Naive B cell (primary cell): ENCODE data around the gene PDZD4. TPM values are rescaled to one million over a fixed set of nuclear protein-coding genes. Genes with fewer than 3 reads are reported as not detected.

Experiments
- ATAC-seq, 2 donors: fragments of 150-1000 bp; cut with Tn5 transposase; 2 replicates each; pipeline ENCODE4 v1.10.0; 2021; ENCODE audit warnings: low read depth in 2 of 2, mild to moderate bottlenecking in 2 of 2, moderate library complexity in 2 of 2
- DNase-seq: peaks from one replicate; pipeline ENCODE4 v3.0.0; 2022
- H3K27ac Mint-ChIP-seq, 6 donors: one replicate each; pipeline ENCODE4 v1.8.0; 2020 to 2022; ENCODE audit warnings: mild to moderate bottlenecking in 6 of 6, mixed read lengths in 6 of 6, moderate library complexity in 5 of 6, inconsistent platforms in 2 of 6
- H3K27me3 Mint-ChIP-seq, 3 donors: one replicate each; pipeline ENCODE4 v1.8.0; 2021 to 2022; ENCODE audit warnings: mixed read lengths in 3 of 3, mild to moderate bottlenecking in 1 of 3
- H3K36me3 Mint-ChIP-seq, 2 donors: one replicate each; pipeline ENCODE4 v1.8.0; 2020 to 2022; ENCODE audit warnings: mixed read lengths in 2 of 2, inconsistent platforms in 1 of 2, mild to moderate bottlenecking in 1 of 2
- H3K4me1 Mint-ChIP-seq, 3 donors: one replicate each; pipeline ENCODE4 v1.8.0; 2020 to 2022; ENCODE audit warnings: mixed read lengths in 3 of 3, inconsistent platforms in 1 of 3, mild to moderate bottlenecking in 1 of 3, moderate library complexity in 1 of 3
- H3K4me3 Mint-ChIP-seq, 8 donors: one replicate each; pipeline ENCODE4 v1.8.0; 2020 to 2022; ENCODE audit warnings: mild to moderate bottlenecking in 8 of 8, mixed read lengths in 8 of 8, moderate library complexity in 8 of 8, inconsistent platforms in 2 of 8
- H3K9me3 Mint-ChIP-seq, 7 donors: one replicate each; pipeline ENCODE4 v1.8.0; 2020 to 2022; ENCODE audit warnings: mixed read lengths in 7 of 7, mild to moderate bottlenecking in 5 of 7, inconsistent platforms in 2 of 7, moderate library complexity in 1 of 7
- polyA plus RNA-seq, 6 donors: library from polyadenylated mRNA; unstranded; fragments of 300-500 nt; fragmentation: Illumina TruSeq; gene quantifications; one replicate each; pipeline ENCODE4 v1.2.3, GENCODE V29; 2021; ENCODE audit warnings: low read depth in 6 of 6

Gene PDZD4
- polyA plus RNA-seq, 6 donors from 2014 or later, result 0.38 TPM; not detected in 5

GRCh38 chrX:153871946-153872878, 41.9 kb upstream of the PDZD4 start:
- H3K4me1 Mint-ChIP-seq, result peaks cover 2 to 10% (median 9%) of the 10 kb centered on the region in 3 donors
- ATAC-seq (no peak), DNase-seq (no peak)
- peak overlapping the region in 1 of 8 donors; percentile 70 for H3K4me3 Mint-ChIP-seq
- H3K9me3 Mint-ChIP-seq, result peaks cover 0 to 5% (median 0%) of the 10 kb centered on the region in 7 donors
- H3K27ac Mint-ChIP-seq, result peak overlapping the region in 1 of 6 donors; percentile 94
- H3K27me3 Mint-ChIP-seq, result peaks cover 5 to 55% (median 32%) of the 10 kb centered on the region in 3 donors
- no peaks in the 10 kb centered on the region for H3K36me3 Mint-ChIP-seq

GRCh38 chrX:153871451-153871850, 41.1 kb upstream of the PDZD4 start:
- Mint-ChIP-seq H3K27ac (no peak overlapping the region), H3K4me1 (peaks cover 1 to 10% (median 9%) of the 10 kb centered on the region in 3 donors), H3K36me3 (no peaks in the 10 kb centered on the region), H3K4me3 (no peak overlapping the region), H3K9me3 (peaks cover 0 to 5% (median 0%) of the 10 kb centered on the region in 7 donors), H3K27me3 (peaks cover 5 to 53% (median 30%) of the 10 kb centered on the region in 3 donors)
- ATAC-seq, result no peak
- no peak for DNase-seq

- ATAC-seq, result no peak
- Mint-ChIP-seq H3K4me3 (no peak overlapping the region), H3K9me3 (peaks cover 0 to 3% (median 0%) of the 10 kb centered on the region in 7 donors), H3K27ac (peak overlapping the region in 1 of 6 donors; percentile 58), H3K4me1 (peaks cover 0 to 10% (median 3%) of the 10 kb centered on the region in 3 donors), H3K36me3 (peaks cover 0 to under 1% of the 10 kb centered on the region in 2 donors), H3K27me3 (peaks cover 0 to 50% (median 24%) of the 10 kb centered on the region in 3 donors)
- DNase-seq, result no peak
Measured at GRCh38 chrX:153870791-153871360, 40.5 kb upstream of the PDZD4 start.

DNA sequence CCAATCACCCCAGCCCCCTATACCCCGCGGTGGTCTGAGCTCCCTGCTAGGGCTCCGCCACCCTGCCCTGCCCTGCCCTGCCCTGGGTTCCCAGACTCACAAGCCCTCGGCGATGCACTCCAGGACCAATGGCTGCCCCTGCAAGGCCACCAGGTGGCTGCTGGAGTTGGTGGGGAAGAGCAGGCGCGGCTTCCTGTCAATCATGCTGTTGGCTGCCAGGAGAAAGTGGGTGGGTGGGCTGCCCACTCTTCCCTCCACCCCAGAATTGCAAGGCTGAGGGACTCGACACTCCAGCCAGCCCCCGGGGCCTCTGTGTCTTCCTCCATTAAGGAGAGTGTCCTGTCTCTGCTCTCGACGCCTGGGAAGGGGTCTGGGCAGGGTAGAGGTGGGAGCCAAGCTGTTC, 39.9 kb upstream of the PDZD4 start:
- H3K27me3 Mint-ChIP-seq, result peaks cover 0 to 52% (median 21%) of the 10 kb centered on the region in 3 donors
- peaks cover 0 to 8% (median 2%) of the 10 kb centered on the region in 3 donors for H3K4me1 Mint-ChIP-seq
- peaks cover 0 to 6% of the 10 kb centered on the region in 2 donors for H3K36me3 Mint-ChIP-seq
- H3K27ac Mint-ChIP-seq, result no peak overlapping the region
- DNase-seq, result no peak
- ATAC-seq, result no peak
- H3K4me3 Mint-ChIP-seq, result no peak overlapping the region
- H3K9me3 Mint-ChIP-seq, result peaks cover 0 to 3% (median 0%) of the 10 kb centered on the region in 7 donors

DNA sequence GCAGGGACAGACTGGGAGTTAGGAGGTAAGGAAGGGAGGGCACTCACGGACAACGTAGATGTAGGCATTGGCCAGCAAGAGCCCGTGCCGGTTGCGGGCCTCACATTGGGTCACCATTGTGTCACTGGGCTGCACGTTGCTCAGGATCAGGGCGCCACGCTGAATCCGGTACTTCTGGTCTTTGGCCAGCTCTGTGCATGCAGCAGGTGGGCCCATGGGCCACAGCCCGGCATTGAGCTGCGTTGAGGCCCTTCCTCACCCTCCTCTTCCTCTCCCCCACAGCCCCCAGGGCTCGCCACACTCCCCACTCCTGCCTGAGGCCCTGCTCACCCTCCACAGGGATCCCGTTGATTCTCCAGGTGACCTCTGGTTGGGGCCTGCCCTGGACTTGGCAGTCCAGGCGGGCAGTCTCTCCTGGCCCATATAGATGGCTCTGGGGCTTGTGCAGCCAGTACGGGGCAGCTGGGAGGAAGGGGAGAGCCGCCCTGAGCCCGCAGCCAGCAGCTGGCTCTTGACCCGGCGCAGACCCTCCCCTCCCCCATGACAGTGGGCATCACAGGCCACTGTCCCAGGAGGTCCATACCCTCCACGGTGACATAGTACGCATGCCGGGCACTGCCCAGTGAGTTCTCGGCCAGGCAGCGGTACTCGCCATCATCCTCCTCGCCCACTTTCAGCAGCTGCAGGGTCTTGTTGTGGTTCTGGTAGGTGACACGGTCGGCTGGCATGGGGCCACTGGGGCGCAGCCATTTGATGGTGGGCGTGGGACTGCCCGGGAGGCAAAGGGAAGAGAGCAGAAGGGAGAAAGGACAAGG, 39.3 kb upstream of the PDZD4 start:
- Mint-ChIP-seq H3K27me3 (peaks cover 0 to 45% (median 15%) of the 10 kb centered on the region in 3 donors), H3K27ac (peak overlapping the region in 1 of 6 donors; percentile 92), H3K36me3 (peaks cover 0 to 6% of the 10 kb centered on the region in 2 donors), H3K9me3 (peaks cover 0 to 3% (median 0%) of the 10 kb centered on the region in 7 donors), H3K4me1 (peaks cover 0 to 2% (median 2%) of the 10 kb centered on the region in 3 donors), H3K4me3 (no peak overlapping the region)
- DNase-seq (no peak), ATAC-seq (no peak)

- peaks cover 0 to 2% (median 0%) of the 10 kb centered on the region in 3 donors for H3K4me1 Mint-ChIP-seq
- ATAC-seq (no peak), DNase-seq (no peak)
- peak overlapping the region in 3 of 6 donors; percentile 38 to 92 (median 54) for H3K27ac Mint-ChIP-seq
- H3K27me3 Mint-ChIP-seq, result peaks cover 0 to 37% (median 10%) of the 10 kb centered on the region in 3 donors
- peaks cover 0 to 2% (median 0%) of the 10 kb centered on the region in 7 donors for H3K9me3 Mint-ChIP-seq
- peak overlapping the region in 1 of 8 donors; percentile 25 for H3K4me3 Mint-ChIP-seq
- peaks cover 0 to 6% of the 10 kb centered on the region in 2 donors for H3K36me3 Mint-ChIP-seq
Measured at GRCh38 chrX:153868576-153869472, 38.5 kb upstream of the PDZD4 start.

DNA sequence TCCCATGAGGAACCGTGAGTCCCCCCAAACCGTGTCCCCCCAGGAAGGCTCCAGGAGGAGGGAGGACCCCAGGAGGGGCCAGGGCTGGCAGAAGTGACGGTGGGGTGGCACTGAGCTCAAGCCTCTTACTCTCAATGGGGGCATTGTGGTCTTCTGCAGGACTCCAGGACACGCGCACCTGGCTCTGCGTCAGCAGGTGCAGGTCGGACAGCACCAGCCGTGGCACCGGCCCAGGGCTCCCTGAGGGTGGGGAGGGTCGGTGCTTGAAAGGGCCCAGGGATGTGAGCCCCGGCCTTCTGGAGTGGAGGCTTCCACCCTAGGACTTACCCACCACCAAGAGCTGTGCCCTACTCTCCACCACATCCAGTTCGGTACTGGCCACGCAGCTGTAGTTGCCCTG, 37.3 kb upstream of the PDZD4 start:
- Mint-ChIP-seq H3K27me3 (peaks cover 0 to 25% (median 2%) of the 10 kb centered on the region in 3 donors), H3K4me3 (no peak overlapping the region), H3K27ac (no peak overlapping the region), H3K9me3 (peaks cover 0 to 2% (median 0%) of the 10 kb centered on the region in 7 donors), H3K4me1 (no peaks in the 10 kb centered on the region), H3K36me3 (peaks cover 0 to 6% of the 10 kb centered on the region in 2 donors)
- no peak for ATAC-seq
- no peak for DNase-seq

GRCh38 chrX:153867139-153867538, 36.8 kb upstream of the PDZD4 start:
- H3K27ac Mint-ChIP-seq, result peak overlapping the region in 1 of 6 donors; percentile 50
- H3K27me3 Mint-ChIP-seq, result peaks cover 0 to 20% (median 0%) of the 10 kb centered on the region in 3 donors
- no peak for ATAC-seq
- DNase-seq, result no peak
- no peak overlapping the region for H3K4me3 Mint-ChIP-seq
- peaks cover 0 to 2% (median 0%) of the 10 kb centered on the region in 7 donors for H3K9me3 Mint-ChIP-seq
- no peaks in the 10 kb centered on the region for H3K4me1 Mint-ChIP-seq
- peaks cover 0 to 6% of the 10 kb centered on the region in 2 donors for H3K36me3 Mint-ChIP-seq

DNA sequence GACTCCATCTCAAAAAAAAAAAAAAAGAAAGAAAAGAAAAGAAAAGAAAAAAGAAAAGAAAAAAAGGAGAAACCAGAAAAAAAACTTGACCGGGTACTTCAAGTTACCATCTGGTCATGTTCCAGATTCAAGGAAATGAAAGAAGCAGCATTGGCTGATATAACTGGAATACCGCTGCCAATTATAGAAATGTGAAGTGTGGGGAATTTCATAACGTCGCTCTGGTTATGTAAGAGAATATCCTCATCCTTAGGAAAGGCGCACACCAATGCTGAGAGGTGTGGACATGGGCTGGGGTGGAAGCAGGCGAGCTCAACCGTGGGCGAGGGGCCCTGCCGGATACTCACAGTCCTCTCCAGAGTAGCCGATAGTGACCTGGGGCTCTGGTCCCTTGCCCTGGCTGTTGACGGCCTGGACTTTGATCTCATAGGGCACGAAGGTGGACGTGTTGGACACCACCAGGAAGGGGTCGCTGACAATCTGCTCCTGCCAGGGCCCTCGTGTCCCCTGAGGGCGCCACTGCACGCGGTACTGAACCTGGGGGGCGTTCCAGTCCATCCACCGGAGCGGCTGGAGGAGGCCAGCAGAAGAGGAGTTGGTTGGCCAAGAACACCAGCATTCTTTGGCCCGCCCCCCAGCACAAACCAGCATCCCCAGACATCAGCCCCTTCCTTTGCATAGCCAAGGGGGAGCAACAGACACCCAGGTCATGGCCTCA, 36.1 kb upstream of the PDZD4 start:
- Mint-ChIP-seq H3K27ac (no peak overlapping the region), H3K4me1 (no peaks in the 10 kb centered on the region), H3K36me3 (peaks cover 0 to 6% of the 10 kb centered on the region in 2 donors), H3K9me3 (peaks cover 0 to 2% (median 0%) of the 10 kb centered on the region in 7 donors), H3K4me3 (peak overlapping the region in 1 of 8 donors; percentile 35), H3K27me3 (peaks cover 0 to 13% (median 0%) of the 10 kb centered on the region in 3 donors)
- no peak for ATAC-seq
- no peak for DNase-seq

DNA sequence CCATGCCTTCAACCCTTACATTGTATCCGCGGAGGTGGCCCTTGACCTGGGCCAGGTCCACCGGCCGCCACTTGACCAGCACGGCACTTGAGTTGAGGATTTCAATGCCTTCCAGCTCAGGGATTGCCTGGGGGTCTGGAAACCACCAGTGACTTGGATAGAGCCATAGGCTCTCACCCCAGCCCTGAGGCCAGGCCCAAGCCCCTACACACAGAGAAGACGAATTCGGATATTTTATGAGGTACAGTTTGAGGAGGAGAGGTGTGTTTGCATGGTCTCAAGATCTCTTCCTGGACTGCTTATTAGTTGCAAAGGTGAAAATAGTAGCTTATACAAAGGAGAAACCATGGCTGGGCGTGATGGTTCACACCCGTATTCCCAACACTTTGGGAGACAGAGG, 35.3 kb upstream of the PDZD4 start:
- DNase-seq (no peak), ATAC-seq (no peak)
- peaks cover 0 to 2% (median 0%) of the 10 kb centered on the region in 7 donors for H3K9me3 Mint-ChIP-seq
- peaks cover 0 to 8% (median 0%) of the 10 kb centered on the region in 3 donors for H3K27me3 Mint-ChIP-seq
- no peak overlapping the region for H3K4me3 Mint-ChIP-seq
- peaks cover 0 to 6% of the 10 kb centered on the region in 2 donors for H3K36me3 Mint-ChIP-seq
- H3K27ac Mint-ChIP-seq, result peak overlapping the region in 1 of 6 donors; percentile 19
- peaks cover 0 to 2% (median 0%) of the 10 kb centered on the region in 3 donors for H3K4me1 Mint-ChIP-seq

DNA sequence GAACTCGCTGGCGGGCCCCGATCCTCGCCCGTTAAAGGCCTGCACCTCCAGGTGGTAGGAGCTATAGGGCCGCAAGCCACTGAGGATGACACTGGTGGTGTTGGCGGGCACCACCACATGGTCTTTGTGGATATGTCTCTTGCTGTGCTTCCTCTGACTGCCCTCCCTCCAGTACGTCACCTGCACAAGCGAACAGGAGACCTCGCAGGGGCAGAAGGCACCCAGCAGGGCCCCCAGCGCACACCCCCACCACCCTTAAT, 34.9 kb upstream of the PDZD4 start:
- DNase-seq (no peak), ATAC-seq (no peak)
- H3K4me1 Mint-ChIP-seq, result peaks cover 0 to 5% (median 0%) of the 10 kb centered on the region in 3 donors
- peaks cover 0 to 6% of the 10 kb centered on the region in 2 donors for H3K36me3 Mint-ChIP-seq
- peak overlapping the region in 1 of 6 donors; percentile 49 for H3K27ac Mint-ChIP-seq
- H3K9me3 Mint-ChIP-seq, result peaks cover 0 to 2% (median 0%) of the 10 kb centered on the region in 7 donors
- H3K27me3 Mint-ChIP-seq, result peaks cover 0 to 8% (median 0%) of the 10 kb centered on the region in 3 donors
- H3K4me3 Mint-ChIP-seq, result no peak overlapping the region
